IMR-90 (cell line): ENCODE data around the gene RBPJL. TPM values are rescaled to one million over a fixed set of nuclear protein-coding genes. Genes with fewer than 3 reads are reported as not detected.

ENCODE experiments used
- ATAC-seq: fragments of 200-7000 bp; cut with Tn5 transposase; 2 replicates; pipeline ENCODE4 v1.9.1; 2020; ENCODE audit warnings: low read depth, mild to moderate bottlenecking, moderate library complexity
- BruUV-seq: library from RNA; stranded (reverse); fragments of 400-500 nt; replicated peaks from 2 replicates; lab custom pipeline; 2021; lab: Mats Ljungman, UMichigan
- CTCF ChIA-PET: fragments of 300-600 bp; formaldehyde crosslinking; extraction: SDS; loops from one replicate; lab custom pipeline; 2021; ENCODE audit warnings: antibody characterized with exemption; lab: Yijun Ruan, JAX
- POLR2A ChIA-PET: fragments of 300-600 bp; sonication (Branson Sonifier 250); formaldehyde crosslinking; loops from one replicate; lab custom pipeline; 2022; ENCODE audit warnings: antibody characterized with exemption; ENCODE audit not compliant: unreplicated experiment; lab: Charles Lee
- DNase-seq: peaks from one replicate; pipeline ENCODE4 v3.0.0; 2013
- H2AFZ ChIP-seq: replicated peaks from 2 replicates; pipeline ENCODE3; 2013; ENCODE audit warnings: low read length, mild to moderate bottlenecking; ENCODE audit not compliant: poor library complexity
- H2AK5ac ChIP-seq: 2 replicates; pipeline ENCODE4 v1.6.1; 2013; ENCODE audit warnings: low read depth, low read length, inconsistent platforms
- H2AK9ac ChIP-seq: replicated peaks from 2 replicates; pipeline ENCODE3; 2013; ENCODE audit warnings: mild to moderate bottlenecking, low read depth, low read length, moderate library complexity; ENCODE audit not compliant: poor library complexity
- H2BK120ac ChIP-seq: 2 replicates; pipeline ENCODE4 v1.6.1; 2013; ENCODE audit warnings: low read depth, low read length, inconsistent platforms
- H2BK15ac ChIP-seq: 3 replicates; pipeline ENCODE4 v1.6.1; 2013; ENCODE audit warnings: low read depth, low read length, inconsistent platforms
- H2BK20ac ChIP-seq: 2 replicates; pipeline ENCODE4 v1.6.1; 2013; ENCODE audit warnings: low read depth, mild to moderate bottlenecking, inconsistent platforms, low read length, moderate library complexity
- H2BK5ac ChIP-seq: 2 replicates; pipeline ENCODE4 v1.6.1; 2013; ENCODE audit warnings: mild to moderate bottlenecking, low read depth, low read length, inconsistent platforms; ENCODE audit not compliant: poor library complexity, severe bottlenecking
- H3K14ac ChIP-seq: replicated peaks from 2 replicates; pipeline ENCODE4 v1.6.1; 2013; ENCODE audit warnings: low read depth, low read length, inconsistent platforms
- H3K18ac ChIP-seq: 2 replicates; pipeline ENCODE4 v1.6.1; 2013; ENCODE audit warnings: low read depth, low read length, control low read depth
- H3K23ac ChIP-seq: 2 replicates; pipeline ENCODE4 v1.6.1; 2013; ENCODE audit warnings: low read depth, low read length, inconsistent platforms
- H3K27ac ChIP-seq: 2 replicates; pipeline ENCODE4 v1.5.1; 2013; ENCODE audit warnings: mild to moderate bottlenecking, control low read depth, low read length; ENCODE audit not compliant: insufficient read depth
- H3K27me3 ChIP-seq: 2 replicates; pipeline ENCODE4 v1.6.1; 2013; ENCODE audit warnings: low read length; ENCODE audit not compliant: control insufficient read depth, insufficient read depth
- H3K36me3 ChIP-seq: 2 replicates; pipeline ENCODE4 v1.6.1; 2013; ENCODE audit warnings: low read length, mixed read lengths; ENCODE audit not compliant: control insufficient read depth, insufficient read depth
- H3K4ac ChIP-seq: 2 replicates; pipeline ENCODE4 v1.6.1; 2013; ENCODE audit warnings: low read depth, low read length, inconsistent platforms
- H3K4me1 ChIP-seq: 2 replicates; pipeline ENCODE4 v1.6.1; 2013; ENCODE audit warnings: low read length, mixed read lengths; ENCODE audit not compliant: control insufficient read depth, insufficient read depth
- H3K4me2 ChIP-seq: 2 replicates; pipeline ENCODE4 v1.6.1; 2013; ENCODE audit warnings: low read depth, mild to moderate bottlenecking, control low read depth, low read length, moderate library complexity
- H3K4me3 ChIP-seq: 2 replicates; pipeline ENCODE4 v1.5.1; 2013; ENCODE audit warnings: low read depth, mild to moderate bottlenecking, control low read depth, low read length, moderate library complexity; ENCODE audit not compliant: insufficient read depth
- H3K56ac ChIP-seq: 2 replicates; pipeline ENCODE4 v1.6.1; 2013; ENCODE audit warnings: low read length, inconsistent platforms; ENCODE audit not compliant: insufficient read depth; ENCODE audit errors: extremely low read depth
- H3K79me1 ChIP-seq, 2 experiments: 2 replicates each; pipeline ENCODE4 v1.6.1; 2013; ENCODE audit warnings: low read length in 2 of 2, inconsistent platforms in 1 of 2, low read depth in 1 of 2
- H3K9ac ChIP-seq: 2 replicates; pipeline ENCODE4 v1.6.1; 2013; ENCODE audit warnings: low read depth, low read length, control low read depth
- H3K9me1 ChIP-seq: 2 replicates; pipeline ENCODE4 v1.6.1; 2013; ENCODE audit warnings: low read length, inconsistent platforms; ENCODE audit not compliant: insufficient read depth
- H3K9me3 ChIP-seq: 2 replicates; pipeline ENCODE4 v1.6.1; 2013; ENCODE audit warnings: low read length; ENCODE audit not compliant: control insufficient read depth, insufficient read depth
- H4K20me1 ChIP-seq: 2 replicates; pipeline ENCODE4 v1.6.1; 2013; ENCODE audit warnings: low read length, inconsistent platforms; ENCODE audit not compliant: insufficient read depth
- H4K5ac ChIP-seq: 2 replicates; pipeline ENCODE4 v1.6.1; 2013; ENCODE audit warnings: mild to moderate bottlenecking, low read depth, low read length, control low read depth
- H4K8ac ChIP-seq, 2 experiments: 2 replicates each; pipeline ENCODE4 v1.6.1; 2013; ENCODE audit warnings: low read depth in 2 of 2, low read length in 2 of 2, control low read depth in 1 of 2, inconsistent platforms in 1 of 2
- H4K91ac ChIP-seq: 2 replicates; pipeline ENCODE4 v1.6.1; 2013; ENCODE audit warnings: low read depth, low read length, inconsistent platforms; ENCODE audit not compliant: insufficient read depth
- CEBPB ChIP-seq: IDR thresholded peaks from 2 replicates; pipeline ENCODE4 v1.6.1; 2012; ENCODE audit warnings: low read depth, low read length, improper control_type of control experiment
- CHD1 ChIP-seq: IDR thresholded peaks from 2 replicates; pipeline ENCODE4 v1.6.1; 2012; ENCODE audit warnings: low read depth, low read length, improper control_type of control experiment
- ELK1 ChIP-seq: fragments of 150-350 bp; IDR thresholded peaks from 2 replicates; pipeline ENCODE4 v1.6.1; 2016; ENCODE audit warnings: low read depth, mild to moderate bottlenecking, low read length, moderate library complexity, borderline replicate concordance
- MXI1 ChIP-seq: IDR thresholded peaks from 2 replicates; pipeline ENCODE4 v1.6.1; 2012; ENCODE audit warnings: low read depth, mild to moderate bottlenecking, low read length, moderate library complexity, borderline replicate concordance
- NFE2L2 ChIP-seq: fragments of 150-350 bp; IDR thresholded peaks from 2 replicates; pipeline ENCODE4 v1.6.1; 2016; ENCODE audit warnings: low read depth, mild to moderate bottlenecking, low read length
- RAD21 ChIP-seq: IDR thresholded peaks from 2 replicates; pipeline ENCODE4 v1.6.1; 2012; ENCODE audit warnings: low read length, improper control_type of control experiment
- SMC3 ChIP-seq: fragments of 150-350 bp; IDR thresholded peaks from 2 replicates; pipeline ENCODE4 v1.6.1; 2016; ENCODE audit warnings: low read depth, mild to moderate bottlenecking, antibody characterized with exemption, low read length, moderate library complexity
- USF2 ChIP-seq: fragments of 150-350 bp; IDR thresholded peaks from 2 replicates; pipeline ENCODE4 v1.6.1; 2017; ENCODE audit warnings: mild to moderate bottlenecking, antibody characterized with exemption, low read length, low read depth
- WGBS, 2 experiments: methylation state at CpG; one replicate each; pipeline versions ENCODE4 v1.1.5 to v1.1.7; 2013; ENCODE audit warnings: missing lambda C conversion rate in 2 of 2; ENCODE audit not compliant: insufficient read length in 1 of 2; ENCODE audit errors: extremely low coverage in 2 of 2; 5-methylcytosine and 5-hydroxymethylcytosine counted together
- dilution Hi-C: fragments of 300-500 bp; cut with HindIII; formaldehyde crosslinking; loops from one replicate; pipeline ENCODE4 v1.14.3; 2018; ENCODE audit warnings: low sequenced_read_pairs; ENCODE audit not compliant: unreplicated experiment
- in situ Hi-C: fragments of 300-500 bp; cut with MboI; formaldehyde crosslinking; loops from 3 replicates; pipeline ENCODE4 v1.14.3; 2019; ENCODE audit warnings: low sequenced_read_pairs, inconsistent platforms, mixed read lengths
- intact Hi-C: fragments of 100-400 bp; cut with micrococcal nuclease; formaldehyde crosslinking; loops from 2 replicates; pipeline ENCODE4 v1.10.0; 2022
- polyA plus RNA-seq, 3 experiments: library from polyadenylated mRNA; depleted of rRNA; stranded (reverse); fragments of >200 nt; gene quantifications; 2 replicates each; pipeline ENCODE4 v1.2.3, GENCODE V29; 2012; ENCODE audit warnings: low replicate concordance in 1 of 3
- total RNA-seq: library from RNA; depleted of rRNA; stranded (reverse); fragments of >200 nt; gene quantifications from 2 replicates; pipeline ENCODE4 v1.2.3, GENCODE V29; 2012

RBPJL gene
- total and polyA plus RNA-seq, 2 of the 4 experiments (the other 2 are of a cell fraction), result not detected

GRCh38 chr20:45312241-45312640 is 5.6 kb downstream of the RBPJL start:
- Histone ChIP-seq H2BK15ac (no peak overlapping the region), H4K91ac (no peak overlapping the region), H3K23ac (no peak overlapping the region), H3K14ac (no peak overlapping the region), H3K36me3 (no peaks in the 10 kb centered on the region), H2AK9ac (no peak overlapping the region), H3K56ac (no peak overlapping the region), H3K4me1 (no peaks in the 10 kb centered on the region), H2BK20ac (no peak overlapping the region), H4K8ac (no peak overlapping the region), H3K27me3 (peaks cover 39% of the 10 kb centered on the region), H2AK5ac (no peak overlapping the region), H4K20me1 (no peaks in the 10 kb centered on the region), H4K5ac (no peak overlapping the region), H2AFZ (peak overlapping the region; percentile 32), H3K9me3 (no peaks in the 10 kb centered on the region), H2BK5ac (no peak overlapping the region), H2BK120ac (no peak overlapping the region), H3K9ac (no peak overlapping the region), H3K27ac (no peak overlapping the region), H3K9me1 (no peaks in the 10 kb centered on the region), H3K18ac (no peak overlapping the region), H3K4ac (no peak overlapping the region), H3K4me3 (no peak overlapping the region), H3K4me2 (no peak overlapping the region), H3K79me1 (no peaks in the 10 kb centered on the region)
- dilution Hi-C loops, result no loop called here
- BruUV-seq, result no TSS peak
- POLR2A ChIA-PET, result interaction anchor here (0.5 kb wide), 1 partner anchor 173 kb away, joined by 3 read pairs; no protein-coding TSS in a partner anchor
- no peak for TF ChIP-seq MXI1
- TF ChIP-seq ELK1, result no peak
- TF ChIP-seq SMC3, result no peak
- TF ChIP-seq CEBPB, result no peak
- no peak for TF ChIP-seq CHD1
- no peak for TF ChIP-seq RAD21
- no peak for TF ChIP-seq NFE2L2
- no peak for TF ChIP-seq USF2
- 31% methylated on average over 18 of the region's 21 CpGs; no CpG with 5 or more reads in 1 of the 2 experiments for WGBS, 2 experiments
- DNase-seq (no peak), ATAC-seq (no peak)
- CTCF ChIA-PET, result interaction anchor here (0.6 to 1.1 kb wide), 14 partner anchors 8 to 459 kb away, joined by 3 to 6 read pairs (median 3); no protein-coding TSS in a partner anchor
- intact Hi-C loops, result loop anchor here (5.0 kb wide), 1 partner anchor 265 kb away; the partner anchor contains the start of gene WFDC8
- in situ Hi-C loops, result no loop called here
